HepG2 (cell line): Measurements from ENCODE around the gene DPEP3. TPM values are rescaled to one million over a fixed set of nuclear protein-coding genes. Genes with fewer than 3 reads are reported as not detected.
A peak's percentile ranks its signal among the peaks of the same experiment; 100 is the strongest.

Source experiments
- IRF2 ChIP-seq: IDR thresholded peaks from 2 replicates; pipeline ENCODE4 v1.6.1; 2018; ENCODE audit warnings: missing genetic modification reagents, missing compliant biosample characterization
- MAZ ChIP-seq, 2 experiments: sonication (generic) in 1 of 2; formaldehyde crosslinking in 1 of 2; IDR thresholded peaks; 2 replicates each; pipeline versions ENCODE4 v1.5.0 to v1.6.1; 2012 to 2020; ENCODE audit warnings: low read depth in 2 of 2, mild to moderate bottlenecking in 2 of 2, borderline replicate concordance in 1 of 2, improper control_type of control experiment in 1 of 2, low read length in 1 of 2, missing genetic modification reagents in 1 of 2, moderate library complexity in 1 of 2
- NR3C1 ChIP-seq: sonication (generic); formaldehyde crosslinking; IDR thresholded peaks from 2 replicates; pipeline ENCODE4 v1.4.0; 2020; ENCODE audit warnings: missing genetic modification reagents
- PCBP1 ChIP-seq: fragments of 200-400 bp; formaldehyde crosslinking; IDR thresholded peaks from 2 replicates; pipeline ENCODE4 v1.6.1; 2017; ENCODE audit warnings: mild to moderate bottlenecking, low read depth, low read length, borderline replicate concordance
- RAD21 ChIP-seq: fragments of 450-650 bp; formaldehyde crosslinking; IDR thresholded peaks from 2 replicates; pipeline ENCODE4 v1.5.0; 2020; ENCODE audit warnings: mild to moderate bottlenecking
- ZFP36 ChIP-seq: fragments of 150-350 bp; IDR thresholded peaks from 2 replicates; pipeline ENCODE4 v1.6.1; 2018; ENCODE audit warnings: borderline replicate concordance, low read length, low read depth; ENCODE audit not compliant: partially characterized antibody
- ZNF496 ChIP-seq: sonication (generic); formaldehyde crosslinking; IDR thresholded peaks from 2 replicates; pipeline ENCODE4 v1.8.1; 2023; ENCODE audit warnings: mild to moderate bottlenecking, moderate library complexity, missing genetic modification reagents; ENCODE audit not compliant: insufficient replicate concordance
- ZNF558 ChIP-seq: sonication (generic); formaldehyde crosslinking; IDR thresholded peaks from 2 replicates; pipeline ENCODE4 v1.9.0; 2022; ENCODE audit warnings: mild to moderate bottlenecking, missing genetic modification reagents, borderline replicate concordance
- ZNF598 ChIP-seq: sonication (generic); formaldehyde crosslinking; IDR thresholded peaks from 2 replicates; pipeline ENCODE4 v1.5.1; 2020; ENCODE audit warnings: mild to moderate bottlenecking, missing genetic modification reagents, borderline replicate concordance
- ZSCAN9 ChIP-seq: IDR thresholded peaks from 2 replicates; pipeline ENCODE4 v1.6.1; 2016; ENCODE audit warnings: borderline replicate concordance
- polyA plus RNA-seq, 8 experiments: library from polyadenylated mRNA; depleted of rRNA in 3 of 8; stranded (reverse) in 7 of 8; unstranded in 1 of 8; fragments of >200 nt; fragmentation: Illumina TruSeq in 4 of 8; extraction: Trizol in 4 of 8; gene quantifications; 2 replicates each; pipeline versions ENCODE4 v1.2.1 to v1.2.3, GENCODE V29; 2011 to 2016; ENCODE audit warnings: low read depth in 4 of 8, missing spikeins in 1 of 8, mixed read lengths in 1 of 8; ENCODE audit not compliant: insufficient read depth in 1 of 8
- total RNA-seq, 5 experiments: library from RNA; depleted of rRNA; stranded (reverse); fragments of >200 nt; fragmentation: Illumina TruSeq; extraction: Trizol; gene quantifications; 2 replicates each; pipeline ENCODE4 v1.2.3, GENCODE V29; 2016; ENCODE audit warnings: low read depth in 1 of 5
- TF ChIP-seq, protein P1 (sequence below), 2 experiments: sonication (generic) in 1 of 2; formaldehyde crosslinking in 1 of 2; IDR thresholded peaks; 2 replicates each; pipeline versions ENCODE4 v1.6.1 to v1.9.0; 2014 to 2022; ENCODE audit warnings: antibody characterized with exemption in 1 of 2, borderline replicate concordance in 1 of 2, inconsistent platforms in 1 of 2, low read depth in 1 of 2, missing genetic modification reagents in 1 of 2
- TF ChIP-seq, protein P2 (sequence below): sonication (generic); formaldehyde crosslinking; IDR thresholded peaks from 2 replicates; pipeline ENCODE4 v1.5.0; 2020; ENCODE audit warnings: mild to moderate bottlenecking, missing genetic modification reagents
- TF ChIP-seq, protein P3 (sequence below): sonication (generic); formaldehyde crosslinking; IDR thresholded peaks from 2 replicates; pipeline ENCODE4 v1.5.0; 2020; ENCODE audit warnings: mild to moderate bottlenecking, missing genetic modification reagents

DPEP3 gene
- total and polyA plus RNA-seq, 2 of the 13 experiments (the other 11 are each of a cell fraction or from before 2014, with no cell fraction given) = not detected

DNA sequence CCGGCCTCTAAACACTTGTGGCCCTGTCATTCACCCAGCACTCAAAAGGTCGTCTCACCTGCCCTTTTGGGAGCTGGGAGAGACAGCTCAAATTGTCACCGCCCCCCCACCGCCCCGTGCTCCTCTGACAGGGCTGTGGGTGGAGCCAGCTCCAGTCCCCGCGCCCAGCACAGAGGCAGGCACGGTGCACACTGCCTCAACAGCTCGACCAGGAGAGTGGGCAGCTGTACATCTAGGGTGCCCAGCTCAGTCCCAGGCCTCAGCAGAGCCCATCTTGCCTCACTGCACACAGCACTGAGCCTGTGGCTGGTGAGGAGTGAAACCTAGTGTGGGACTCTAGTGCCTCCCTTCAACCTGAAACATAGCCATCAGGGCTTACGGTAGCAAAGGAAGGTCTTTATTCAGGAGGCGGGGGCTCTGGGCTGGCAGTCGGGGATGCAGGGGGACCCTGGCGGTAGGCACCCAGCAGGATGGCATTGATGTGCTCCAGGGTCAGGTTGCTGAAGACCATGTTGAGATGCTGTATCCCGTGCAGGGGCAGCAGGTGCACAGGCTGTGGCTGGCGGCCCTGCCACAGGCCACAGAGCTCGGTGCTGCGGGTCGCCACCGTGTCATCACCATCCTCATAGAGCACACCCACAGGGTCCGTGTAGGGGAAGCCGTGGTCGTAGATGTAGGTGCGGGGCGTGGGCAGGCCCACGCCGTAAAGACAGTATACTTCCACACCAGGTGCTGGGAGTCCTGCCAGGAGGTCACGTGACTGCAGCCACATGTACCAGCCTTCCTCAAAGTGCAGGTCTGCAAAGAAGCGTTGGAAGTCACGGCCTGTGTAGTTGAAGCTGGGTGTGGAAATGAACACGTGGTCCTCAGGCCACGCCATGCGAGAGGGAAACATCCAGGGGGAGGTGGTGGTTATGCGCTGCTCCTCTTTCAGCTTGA lies 40.5 kb downstream of the DPEP3 start (continued):
- TF ChIP-seq, protein P1, sequence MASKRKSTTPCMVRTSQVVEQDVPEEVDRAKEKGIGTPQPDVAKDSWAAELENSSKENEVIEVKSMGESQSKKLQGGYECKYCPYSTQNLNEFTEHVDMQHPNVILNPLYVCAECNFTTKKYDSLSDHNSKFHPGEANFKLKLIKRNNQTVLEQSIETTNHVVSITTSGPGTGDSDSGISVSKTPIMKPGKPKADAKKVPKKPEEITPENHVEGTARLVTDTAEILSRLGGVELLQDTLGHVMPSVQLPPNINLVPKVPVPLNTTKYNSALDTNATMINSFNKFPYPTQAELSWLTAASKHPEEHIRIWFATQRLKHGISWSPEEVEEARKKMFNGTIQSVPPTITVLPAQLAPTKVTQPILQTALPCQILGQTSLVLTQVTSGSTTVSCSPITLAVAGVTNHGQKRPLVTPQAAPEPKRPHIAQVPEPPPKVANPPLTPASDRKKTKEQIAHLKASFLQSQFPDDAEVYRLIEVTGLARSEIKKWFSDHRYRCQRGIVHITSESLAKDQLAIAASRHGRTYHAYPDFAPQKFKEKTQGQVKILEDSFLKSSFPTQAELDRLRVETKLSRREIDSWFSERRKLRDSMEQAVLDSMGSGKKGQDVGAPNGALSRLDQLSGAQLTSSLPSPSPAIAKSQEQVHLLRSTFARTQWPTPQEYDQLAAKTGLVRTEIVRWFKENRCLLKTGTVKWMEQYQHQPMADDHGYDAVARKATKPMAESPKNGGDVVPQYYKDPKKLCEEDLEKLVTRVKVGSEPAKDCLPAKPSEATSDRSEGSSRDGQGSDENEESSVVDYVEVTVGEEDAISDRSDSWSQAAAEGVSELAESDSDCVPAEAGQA (IDR thresholded peaks at IDR 0.05; ENCODE audit: low read depth) = no peak
- TF ChIP-seq, protein P1 (CRISPR knock-in tag; IDR thresholded peaks at IDR 0.05; ENCODE audit: borderline replicate concordance) = no peak
- TF ChIP-seq RAD21 (no peak), MAZ (IDR thresholded peaks at IDR 0.05; ENCODE audit: borderline replicate concordance, low read depth, low read length) (no peak), MAZ (CRISPR knock-in tag; IDR thresholded peaks at IDR 0.05; ENCODE audit: low read depth) (0 out of 2 replicates have a peak, but pooled peaks have one; percentile 24), ZNF598 (0 out of 2 replicates have a peak, but pooled peaks have one; percentile 44), ZSCAN9 (CRISPR knock-in tag) (no peak), ZFP36 (no peak), ZNF496 (CRISPR knock-in tag) (no peak), ZNF558 (no peak), NR3C1 (no peak), PCBP1 (no peak), IRF2 (CRISPR knock-in tag) (0 out of 2 replicates have a peak, but pooled peaks have one; percentile 16)
- TF ChIP-seq, protein P2, sequence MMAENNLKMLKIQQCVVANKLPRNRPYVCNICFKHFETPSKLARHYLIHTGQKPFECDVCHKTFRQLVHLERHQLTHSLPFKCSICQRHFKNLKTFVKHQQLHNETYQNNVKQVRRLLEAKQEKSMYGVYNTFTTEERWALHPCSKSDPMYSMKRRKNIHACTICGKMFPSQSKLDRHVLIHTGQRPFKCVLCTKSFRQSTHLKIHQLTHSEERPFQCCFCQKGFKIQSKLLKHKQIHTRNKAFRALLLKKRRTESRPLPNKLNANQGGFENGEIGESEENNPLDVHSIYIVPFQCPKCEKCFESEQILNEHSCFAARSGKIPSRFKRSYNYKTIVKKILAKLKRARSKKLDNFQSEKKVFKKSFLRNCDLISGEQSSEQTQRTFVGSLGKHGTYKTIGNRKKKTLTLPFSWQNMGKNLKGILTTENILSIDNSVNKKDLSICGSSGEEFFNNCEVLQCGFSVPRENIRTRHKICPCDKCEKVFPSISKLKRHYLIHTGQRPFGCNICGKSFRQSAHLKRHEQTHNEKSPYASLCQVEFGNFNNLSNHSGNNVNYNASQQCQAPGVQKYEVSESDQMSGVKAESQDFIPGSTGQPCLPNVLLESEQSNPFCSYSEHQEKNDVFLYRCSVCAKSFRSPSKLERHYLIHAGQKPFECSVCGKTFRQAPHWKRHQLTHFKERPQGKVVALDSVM (CRISPR knock-in tag) = no peak
- TF ChIP-seq, protein P3, sequence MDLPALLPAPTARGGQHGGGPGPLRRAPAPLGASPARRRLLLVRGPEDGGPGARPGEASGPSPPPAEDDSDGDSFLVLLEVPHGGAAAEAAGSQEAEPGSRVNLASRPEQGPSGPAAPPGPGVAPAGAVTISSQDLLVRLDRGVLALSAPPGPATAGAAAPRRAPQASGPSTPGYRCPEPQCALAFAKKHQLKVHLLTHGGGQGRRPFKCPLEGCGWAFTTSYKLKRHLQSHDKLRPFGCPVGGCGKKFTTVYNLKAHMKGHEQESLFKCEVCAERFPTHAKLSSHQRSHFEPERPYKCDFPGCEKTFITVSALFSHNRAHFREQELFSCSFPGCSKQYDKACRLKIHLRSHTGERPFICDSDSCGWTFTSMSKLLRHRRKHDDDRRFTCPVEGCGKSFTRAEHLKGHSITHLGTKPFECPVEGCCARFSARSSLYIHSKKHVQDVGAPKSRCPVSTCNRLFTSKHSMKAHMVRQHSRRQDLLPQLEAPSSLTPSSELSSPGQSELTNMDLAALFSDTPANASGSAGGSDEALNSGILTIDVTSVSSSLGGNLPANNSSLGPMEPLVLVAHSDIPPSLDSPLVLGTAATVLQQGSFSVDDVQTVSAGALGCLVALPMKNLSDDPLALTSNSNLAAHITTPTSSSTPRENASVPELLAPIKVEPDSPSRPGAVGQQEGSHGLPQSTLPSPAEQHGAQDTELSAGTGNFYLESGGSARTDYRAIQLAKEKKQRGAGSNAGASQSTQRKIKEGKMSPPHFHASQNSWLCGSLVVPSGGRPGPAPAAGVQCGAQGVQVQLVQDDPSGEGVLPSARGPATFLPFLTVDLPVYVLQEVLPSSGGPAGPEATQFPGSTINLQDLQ = no peak
